ENCODE results near the gene PTPRG.
"Not testable (repeated sequence)": the region's sequence is repeated elsewhere in the genome, so short reads cannot be mapped to it uniquely, and the experiment has no call there.

Gene PTPRG

GRCh38 chr3:61806810-61807209 is 245.4 kb downstream of the PTPRG start:
- no peak for DNase-seq

GRCh38 chr3:61807865-61808276 is 246.5 kb downstream of the PTPRG start:
- peak; percentile 91 for DNase-seq

DNA sequence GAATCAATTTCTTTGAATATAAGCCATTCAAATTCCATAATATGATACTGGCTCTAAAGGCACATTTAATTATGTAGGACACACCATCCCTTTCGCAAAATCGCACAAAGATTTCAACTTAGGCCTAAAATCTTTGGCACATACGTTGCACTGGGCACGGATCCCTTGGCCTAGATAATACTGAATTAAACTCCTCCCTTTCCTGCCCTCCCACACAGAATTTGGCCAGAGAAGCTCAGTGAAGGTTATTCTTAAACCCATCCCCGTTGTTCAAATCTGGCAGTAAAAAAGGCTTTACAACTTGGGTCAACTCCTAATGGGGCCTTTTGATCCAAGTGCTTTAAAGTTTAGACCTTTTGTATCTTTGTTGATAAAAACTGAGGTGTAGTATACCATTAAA is 247.2 kb downstream of the PTPRG start:
- DNase-seq: no peak

DNA sequence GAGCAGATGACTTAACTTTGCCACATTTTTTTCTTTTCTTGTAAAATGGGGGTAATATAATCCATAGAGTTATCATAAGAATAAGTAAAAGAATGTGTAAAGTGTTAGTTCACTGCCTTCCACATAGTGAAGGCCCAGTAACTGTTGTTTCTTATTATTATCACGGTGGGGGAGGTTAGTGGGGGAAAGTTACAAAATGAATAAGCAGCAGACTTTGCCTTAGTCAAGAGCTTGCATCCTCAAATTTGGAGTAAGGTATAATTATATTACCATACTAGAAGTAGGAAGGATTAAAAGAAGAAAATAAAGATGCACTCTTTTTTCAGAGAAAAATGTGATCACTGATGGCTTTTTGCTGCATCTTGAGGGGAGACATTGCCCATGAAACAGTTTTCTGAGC is 247.6 kb downstream of the PTPRG start:
- no peak for DNase-seq

GRCh38 chr3:61809879-61810278 is 248.5 kb downstream of the PTPRG start:
- peak; percentile 59 for DNase-seq

- DNase-seq: no peak
These were observed 249.7 kb downstream of the PTPRG start for GRCh38 chr3:61810953-61811497.

- no peak for DNase-seq
These were observed 250.3 kb downstream of the PTPRG start for GRCh38 chr3:61811652-61812051.

DNA sequence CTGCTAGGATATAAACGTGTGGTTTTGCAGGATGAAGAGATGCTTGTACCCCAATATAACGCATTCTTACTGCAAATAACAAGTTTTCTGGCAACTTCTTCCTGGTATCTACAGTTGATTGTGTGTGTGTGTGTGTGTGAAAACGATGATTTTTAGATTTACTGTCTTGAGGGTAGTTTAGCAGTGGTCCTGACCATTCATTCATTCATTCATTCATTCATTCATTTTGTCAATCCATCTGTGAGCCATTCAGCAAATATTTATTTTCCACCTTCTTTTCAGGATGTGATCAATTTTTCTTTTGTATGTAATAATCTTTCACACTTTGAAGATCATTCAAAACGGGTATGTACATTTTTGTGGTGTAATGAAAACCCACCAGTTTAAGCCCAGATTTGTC is 250.7 kb downstream of the PTPRG start:
- no peak for DNase-seq

DNA sequence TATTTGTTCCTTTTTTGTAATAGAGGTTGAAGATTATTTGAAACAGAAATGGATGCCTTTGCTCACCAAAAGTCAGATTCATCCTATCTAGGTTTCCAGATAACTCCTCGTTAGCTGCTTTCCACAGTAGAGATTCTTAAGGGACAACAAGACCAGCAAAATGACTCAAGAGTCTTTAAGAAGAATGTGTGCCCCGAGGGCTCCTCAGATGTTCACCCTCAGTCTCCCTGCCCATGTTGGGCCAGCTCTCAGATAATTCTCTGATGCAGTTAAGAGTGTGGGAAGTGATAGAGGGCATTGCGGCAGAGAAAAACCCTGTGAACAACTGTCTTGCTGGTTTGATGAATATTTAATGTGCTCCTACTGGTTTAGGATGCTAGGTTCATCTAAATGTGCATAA is 251.1 kb downstream of the PTPRG start:
- no peak for DNase-seq

DNA sequence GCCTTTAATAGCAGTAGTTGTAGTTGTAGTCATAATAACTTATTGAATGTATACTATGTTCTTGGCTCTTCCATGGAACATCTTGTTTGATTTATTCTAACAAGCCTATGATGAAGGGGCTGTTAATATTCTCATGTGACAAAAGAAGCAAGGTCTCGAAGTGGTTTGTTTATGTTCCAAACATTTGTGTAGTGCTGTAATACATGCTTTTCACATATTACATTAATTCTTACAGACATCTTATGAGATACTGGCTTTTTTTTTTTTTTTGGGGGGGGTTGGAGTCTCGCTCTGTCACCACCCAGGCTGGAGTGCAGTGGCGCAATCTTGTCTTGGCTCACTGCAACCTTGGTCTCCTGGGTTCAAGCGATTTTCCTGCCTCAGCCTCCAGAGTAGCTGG is 252.3 kb downstream of the PTPRG start:
- no peak for DNase-seq

GRCh38 chr3:61814674-61815073 is 253.3 kb downstream of the PTPRG start:
- DNase-seq: peak; percentile 22

DNA sequence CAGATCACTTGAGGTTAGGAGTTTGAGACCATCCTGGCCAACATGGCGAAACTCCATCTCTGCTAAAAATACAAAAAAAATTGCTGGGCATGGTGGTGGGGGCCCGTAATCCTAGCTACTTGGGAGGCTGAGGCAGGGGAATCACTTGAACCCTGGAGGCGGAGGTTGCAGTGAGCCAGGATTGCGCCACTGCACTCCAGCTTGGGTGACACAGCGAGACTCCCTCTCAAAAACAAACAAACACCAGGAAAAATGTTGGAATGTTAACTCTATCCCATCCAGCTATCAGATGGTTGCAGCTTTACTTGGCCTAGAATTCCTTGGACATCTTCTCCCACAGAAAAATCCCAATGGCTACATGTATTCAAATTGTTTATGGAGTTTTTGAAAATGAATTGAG is 254.9 kb downstream of the PTPRG start:
- not testable (repeated sequence) for DNase-seq

GRCh38 chr3:61819861-61820260 is 258.5 kb downstream of the PTPRG start:
- DNase-seq: no peak

DNA sequence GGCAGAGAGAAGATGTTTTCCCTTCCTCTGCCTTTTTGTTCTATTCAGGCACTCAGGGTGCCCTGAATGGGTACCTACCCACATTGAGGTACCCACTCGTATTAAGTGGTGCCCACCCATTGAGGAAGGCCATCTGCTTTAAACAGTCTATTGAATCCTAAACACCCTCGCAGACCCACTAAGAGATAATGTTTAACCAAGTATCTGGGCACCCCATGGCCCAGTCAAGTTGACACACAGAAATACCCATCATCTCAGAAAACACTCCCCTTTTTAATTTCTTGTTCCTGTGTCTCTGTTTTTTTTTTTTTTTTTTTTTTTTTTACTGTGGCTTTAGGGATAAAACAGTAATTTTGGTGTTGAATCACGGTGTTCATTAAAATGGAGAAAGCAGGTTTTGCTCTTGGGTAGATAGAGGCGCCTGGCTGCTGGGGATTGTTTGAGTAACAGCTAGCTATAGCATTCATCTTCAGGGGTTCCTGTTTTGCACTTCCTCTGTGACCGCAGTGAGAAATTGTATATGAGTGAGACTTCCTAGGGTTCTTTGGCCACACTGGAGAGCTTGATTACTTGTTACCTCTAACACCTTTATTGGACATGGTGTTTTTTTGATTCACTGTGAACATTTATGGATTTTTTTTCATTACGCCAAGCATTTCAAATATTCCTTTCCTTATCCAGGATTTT is 259.1 kb downstream of the PTPRG start:
- DNase-seq: no peak

GRCh38 chr3:61821823-61822251 is 260.5 kb downstream of the PTPRG start:
- DNase-seq: peak; percentile 12

DNA sequence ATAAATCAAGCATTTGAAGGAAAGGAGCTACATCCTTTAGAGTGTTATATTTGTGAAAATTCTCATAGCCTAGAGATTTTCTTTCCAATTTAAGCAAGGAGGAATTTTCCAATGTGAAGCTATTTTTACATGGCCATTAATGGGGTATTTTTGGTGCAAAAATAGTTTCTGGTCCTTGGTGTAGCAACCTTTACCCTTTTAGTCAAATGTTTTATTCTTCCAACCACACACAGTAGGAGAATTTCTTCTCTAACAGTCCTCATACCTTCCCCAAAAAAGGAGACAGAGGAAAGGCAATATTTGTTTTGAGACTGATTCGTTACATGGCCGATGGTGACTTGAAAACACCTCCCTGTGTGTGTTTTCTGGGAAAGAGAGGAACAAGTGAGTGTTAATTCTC is 261.2 kb downstream of the PTPRG start:
- no peak for DNase-seq

DNA sequence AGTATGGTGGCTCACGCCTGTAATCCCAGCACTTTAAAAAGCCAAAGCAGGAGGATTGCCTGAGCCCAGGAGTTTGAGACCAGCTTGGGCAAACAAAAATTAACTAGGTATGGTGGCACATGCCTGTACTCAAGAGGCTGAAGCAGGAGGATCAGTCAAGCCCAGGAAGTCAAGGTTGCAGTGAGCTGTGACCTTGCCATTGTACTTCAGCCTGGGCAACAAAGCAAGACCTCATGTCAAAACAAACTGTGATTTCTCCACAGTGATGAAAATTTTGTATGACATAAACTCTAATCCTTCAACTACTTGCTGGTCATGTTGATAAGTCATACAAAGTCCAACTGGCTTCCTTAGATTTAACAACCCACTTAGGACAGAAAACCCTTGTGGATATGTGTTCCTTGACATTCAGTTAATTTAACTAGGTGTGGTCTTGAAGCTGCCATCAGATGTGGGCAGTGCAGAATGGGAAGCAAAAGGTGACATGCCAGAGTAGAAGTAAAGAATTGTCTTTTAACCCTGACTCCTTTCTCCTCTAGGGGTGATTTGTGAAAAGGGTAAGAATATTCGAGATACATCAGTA is 263.3 kb downstream of the PTPRG start:
- no peak for DNase-seq

- no peak for DNase-seq
These were observed 264.8 kb downstream of the PTPRG start for GRCh38 chr3:61826161-61826560.

GRCh38 chr3:61828184-61828874 is 267.0 kb downstream of the PTPRG start:
- peak; percentile 46 for DNase-seq

DNA sequence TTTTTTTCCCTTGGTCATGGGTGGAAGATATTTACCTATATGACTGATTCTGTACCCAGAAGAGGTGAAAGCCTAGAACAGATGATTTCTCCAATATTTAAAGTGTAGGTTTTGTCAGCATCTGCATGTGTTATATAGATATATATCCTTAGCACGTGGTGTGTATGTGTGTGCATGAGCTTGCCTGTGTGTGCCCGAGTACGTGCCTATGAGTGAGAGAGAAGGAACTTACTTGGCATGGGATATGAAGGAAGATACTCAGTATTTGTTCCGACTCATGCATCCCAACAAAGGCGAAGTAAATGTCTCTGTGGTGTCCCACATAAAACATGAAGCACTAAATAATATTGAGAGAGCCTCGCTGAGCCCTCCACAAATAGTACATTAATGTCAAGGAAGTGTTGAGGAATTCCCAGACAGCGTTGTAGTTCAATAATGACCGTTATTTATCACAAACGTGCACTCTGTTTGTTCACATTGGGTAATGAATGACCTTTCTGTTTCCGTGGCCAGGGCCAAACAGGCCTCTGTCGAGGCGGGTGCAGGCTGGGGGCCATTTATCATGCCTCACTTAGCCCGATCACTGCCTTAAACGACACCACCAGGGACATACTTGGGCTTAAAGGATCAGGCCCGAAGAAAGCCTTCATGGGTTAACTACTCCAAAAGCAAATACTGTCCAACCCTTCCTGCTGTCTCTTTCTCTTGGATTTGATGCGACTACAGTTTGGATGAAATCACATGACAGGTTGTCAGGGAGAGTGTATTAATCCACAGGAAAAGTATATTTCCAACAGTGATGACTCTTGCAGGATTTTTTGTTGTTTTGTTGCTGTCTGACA is 267.7 kb downstream of the PTPRG start:
- no peak for DNase-seq

DNA sequence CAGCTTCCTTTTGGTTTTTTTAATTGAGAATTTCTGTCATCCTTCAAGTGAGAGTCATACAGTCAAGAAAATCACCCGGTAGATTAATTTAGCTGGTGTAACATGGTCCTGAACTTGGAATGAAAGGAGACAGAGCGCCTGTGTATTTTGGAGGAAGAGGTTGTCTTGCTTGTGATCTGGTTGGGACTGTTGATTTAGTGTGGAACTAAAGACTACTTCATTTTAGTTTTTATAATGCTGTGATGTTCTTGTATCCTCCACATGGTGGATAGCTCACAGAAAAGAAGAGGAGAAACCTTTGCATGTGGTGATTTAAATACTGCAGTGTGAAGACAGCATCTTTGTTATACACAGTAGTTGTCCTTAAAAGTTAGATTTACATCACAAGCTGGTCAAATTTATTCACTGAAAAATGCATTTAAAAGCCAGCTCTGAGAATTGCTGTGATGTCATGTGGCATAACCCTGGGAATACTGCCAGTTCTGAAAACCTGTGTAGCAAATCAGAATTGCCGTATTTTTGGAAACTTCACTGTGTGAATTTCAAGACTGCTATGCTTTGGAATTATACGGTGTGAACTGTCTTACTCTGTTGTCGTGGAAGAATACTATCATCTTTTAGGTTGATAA is 268.5 kb downstream of the PTPRG start:
- no peak for DNase-seq

DNA sequence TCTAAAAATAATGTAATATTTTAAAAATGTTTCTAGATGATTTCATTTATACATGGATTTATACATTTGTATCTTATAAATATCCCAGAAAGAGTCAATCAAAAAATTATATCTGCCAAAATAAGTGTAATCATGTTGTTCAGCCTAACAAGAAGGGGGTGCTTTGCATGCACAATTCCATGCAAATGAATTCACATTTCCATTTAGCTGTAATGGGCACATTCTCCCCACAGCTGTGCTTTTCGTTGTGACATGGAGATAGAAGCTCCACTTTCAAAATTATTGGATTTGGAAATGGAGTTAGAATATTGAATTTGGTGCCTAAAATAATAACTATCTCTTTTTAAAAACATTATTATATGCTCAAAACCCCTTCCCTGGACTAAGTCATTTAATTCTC is 270.6 kb downstream of the PTPRG start:
- DNase-seq: no peak

All from NCI-H2029 treated with DMSO at 0.1 percent for 48 hours (cell line).